Kidney (tissue), 22 donors: ENCODE results near the gene KIRREL2. TPM values are rescaled to one million over a fixed set of nuclear protein-coding genes. Genes with fewer than 3 reads are reported as not detected.

Source experiments
- DNase-seq, 5 donors: peaks; one replicate each; pipeline ENCODE4 v3.0.0-alpha.2; 2013 to 2020
- FAIRE-seq: peaks from 2 replicates; lab custom pipeline; 2012; peaks lifted over from hg19 to GRCh38; lab: Jason Lieb, UNC
- H3K27ac ChIP-seq, 2 donors: one replicate each; pipeline ENCODE4 v1.7.0; 2013; ENCODE audit warnings: low read depth in 2 of 2, low read length in 2 of 2, inconsistent platforms in 1 of 2
- H3K27me3 ChIP-seq: one replicate; pipeline ENCODE4 v1.7.1; 2013; ENCODE audit warnings: low read length, inconsistent platforms; ENCODE audit not compliant: control insufficient read depth, insufficient read depth
- H3K36me3 ChIP-seq, 3 donors: one replicate each; pipeline versions ENCODE4 v1.7.0 to v1.7.1; 2013; ENCODE audit warnings: low read length in 3 of 3, control low read depth in 1 of 3, inconsistent platforms in 1 of 3; ENCODE audit not compliant: insufficient read depth in 3 of 3, control insufficient read depth in 2 of 3
- H3K4me1 ChIP-seq, 3 donors: one replicate each; pipeline versions ENCODE4 v1.7.0 to v1.7.1; 2013; ENCODE audit warnings: low read length in 3 of 3, inconsistent platforms in 1 of 3, low read depth in 1 of 3; ENCODE audit not compliant: control insufficient read depth in 2 of 3, insufficient read depth in 2 of 3
- H3K4me3 ChIP-seq, 3 donors: one replicate each; pipeline versions ENCODE4 v1.7.0 to v1.8.1; 2013; ENCODE audit warnings: low read length in 3 of 3, control low read depth in 1 of 3, inconsistent platforms in 1 of 3
- H3K9ac ChIP-seq, 3 donors: one replicate each; pipeline versions ENCODE4 v1.7.0 to v1.7.1; 2013; ENCODE audit warnings: low read length in 3 of 3, control low read depth in 1 of 3, inconsistent platforms in 1 of 3
- H3K9me3 ChIP-seq, 3 donors: one replicate each; pipeline versions ENCODE4 v1.7.0 to v1.7.1; 2013; ENCODE audit warnings: low read length in 3 of 3, control low read depth in 1 of 3, inconsistent platforms in 1 of 3; ENCODE audit not compliant: control insufficient read depth in 2 of 3, insufficient read depth in 1 of 3
- intact Hi-C: fragments of 100-400 bp; cut with DNase I; formaldehyde crosslinking; loops from one replicate; pipeline ENCODE4 v1.11.1; 2022
- long read RNA-seq, 10 donors: library from polyadenylated mRNA in 1 of 10; unstranded in 1 of 10; transcript quantifications; one replicate each; pipeline ENCODE4 v2.0.0 and lab custom pipeline, GENCODE V29; 2021 to 2026
- polyA plus RNA-seq: library from polyadenylated mRNA; stranded (reverse); fragments of 350-450 nt; fragmentation: Illumina TruSeq; extraction: RNeasy Lipid Tissue Mini Kit (QIAGEN cat#74804); gene quantifications from one replicate; pipeline ENCODE4 v1.2.3, GENCODE V29; 2014; ENCODE audit warnings: low read depth, low replicate concordance; ENCODE audit not compliant: insufficient read depth
- total RNA-seq: library from RNA; stranded (reverse); fragmentation: NEBNext Ultra II Directional; extraction: Animal tissue kit (Norgen Biotek cat#: 25700); gene quantifications from one replicate; pipeline ENCODE4 v1.2.1, GENCODE V29; 2021
- TF ChIP-seq, protein P1 (sequence below): IDR thresholded peaks from 3 replicates; pipeline ENCODE4 v1.5.1; 2012; ENCODE audit warnings: mild to moderate bottlenecking, moderate library complexity, borderline replicate concordance; ENCODE audit not compliant: insufficient read depth; ENCODE audit errors: extremely low read depth
- donor health status: control.
- donor health status: control.
- donor health status: control.
- donor health status: control.
- donor health status: control.
- donor health status: DM: yes; HTN: yes; CAD: no.
- donor health status: Normal renal cell carcinoma (clear cell type).

KIRREL2 gene
- total RNA-seq (not detected), polyA plus RNA-seq (0.82 TPM)
- long read RNA-seq, donor 1: 0 reads
- long read RNA-seq, donor 2, partial matches to known transcripts: 0 of 1 reads
- long read RNA-seq, donor 2, other reads (novel, unspliced or antisense): 0 of 1 reads
- long read RNA-seq, donor 3, partial matches to known transcripts: 0 of 3 reads
- long read RNA-seq, donor 3, other reads (novel, unspliced or antisense): 0 of 3 reads
- long read RNA-seq, donor 4: 0 reads
- long read RNA-seq, donor 5: 0 reads
- long read RNA-seq, donor 6: 0 reads
- long read RNA-seq, donor 7: 0 reads
- long read RNA-seq, donor 8, partial matches to known transcripts: 0 of 1 reads
- long read RNA-seq, donor 8, other reads (novel, unspliced or antisense): 0 of 1 reads
- long read RNA-seq, donor 9, partial matches to known transcripts: 0 of 2 reads
- long read RNA-seq, donor 9, other reads (novel, unspliced or antisense): 0 of 2 reads
- long read RNA-seq, donor 10, partial matches to known transcripts: 0 of 2 reads
- long read RNA-seq, donor 10, other reads (novel, unspliced or antisense): 0 of 2 reads

DNA sequence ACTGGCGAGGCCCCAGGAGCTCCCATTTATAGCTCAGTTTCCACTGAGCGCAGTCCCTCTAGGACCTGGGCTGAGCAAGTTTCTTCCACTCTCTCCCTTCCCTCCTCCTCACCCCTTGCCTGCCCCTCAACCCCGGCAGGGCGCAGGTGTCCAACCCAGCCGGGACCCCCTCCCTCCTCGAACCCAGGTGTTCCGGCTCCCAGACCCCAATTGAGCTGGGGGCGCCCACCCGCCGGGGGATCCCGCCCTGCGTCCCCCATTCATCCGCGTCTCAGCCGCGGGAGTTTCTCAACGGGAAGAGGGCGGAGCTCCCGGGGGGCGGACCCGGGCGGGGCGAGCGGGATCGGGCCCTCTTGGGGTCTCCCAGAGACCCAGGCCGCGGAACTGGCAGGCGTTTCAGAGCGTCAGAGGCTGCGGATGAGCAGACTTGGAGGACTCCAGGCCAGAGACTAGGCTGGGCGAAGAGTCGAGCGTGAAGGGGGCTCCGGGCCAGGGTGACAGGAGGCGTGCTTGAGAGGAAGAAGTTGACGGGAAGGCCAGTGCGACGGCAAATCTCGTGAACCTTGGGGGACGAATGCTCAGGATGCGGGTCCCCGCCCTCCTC lies at the start of gene KIRREL2:
TSS of gene KIRREL2 (plus strand) at position 366 of the 604 bp plus-strand sequence. CDS start at position 575, 209 bp downstream.
- DNase-seq (peak in 4 of 5 donors; percentile 55 to 80 (median 64)), FAIRE-seq (no peak)
- Histone ChIP-seq H3K27me3 (no peaks in the 10 kb centered on the region), H3K27ac (no peak within 1 kb of the TSS), H3K9me3 (no peaks in the 10 kb centered on the region), H3K36me3 (no peaks in the 10 kb centered on the region), H3K4me1 (peaks cover 0 to 4% (median 0%) of the 10 kb centered on the region in 3 donors), H3K9ac (no peak within 1 kb of the TSS), H3K4me3 (peak within 1 kb of the TSS in 2 of 3 donors; percentile 29 to 41)
- intact Hi-C loops: no loop called here
- TF ChIP-seq, protein P1, sequence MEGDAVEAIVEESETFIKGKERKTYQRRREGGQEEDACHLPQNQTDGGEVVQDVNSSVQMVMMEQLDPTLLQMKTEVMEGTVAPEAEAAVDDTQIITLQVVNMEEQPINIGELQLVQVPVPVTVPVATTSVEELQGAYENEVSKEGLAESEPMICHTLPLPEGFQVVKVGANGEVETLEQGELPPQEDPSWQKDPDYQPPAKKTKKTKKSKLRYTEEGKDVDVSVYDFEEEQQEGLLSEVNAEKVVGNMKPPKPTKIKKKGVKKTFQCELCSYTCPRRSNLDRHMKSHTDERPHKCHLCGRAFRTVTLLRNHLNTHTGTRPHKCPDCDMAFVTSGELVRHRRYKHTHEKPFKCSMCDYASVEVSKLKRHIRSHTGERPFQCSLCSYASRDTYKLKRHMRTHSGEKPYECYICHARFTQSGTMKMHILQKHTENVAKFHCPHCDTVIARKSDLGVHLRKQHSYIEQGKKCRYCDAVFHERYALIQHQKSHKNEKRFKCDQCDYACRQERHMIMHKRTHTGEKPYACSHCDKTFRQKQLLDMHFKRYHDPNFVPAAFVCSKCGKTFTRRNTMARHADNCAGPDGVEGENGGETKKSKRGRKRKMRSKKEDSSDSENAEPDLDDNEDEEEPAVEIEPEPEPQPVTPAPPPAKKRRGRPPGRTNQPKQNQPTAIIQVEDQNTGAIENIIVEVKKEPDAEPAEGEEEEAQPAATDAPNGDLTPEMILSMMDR: no peak

DNA sequence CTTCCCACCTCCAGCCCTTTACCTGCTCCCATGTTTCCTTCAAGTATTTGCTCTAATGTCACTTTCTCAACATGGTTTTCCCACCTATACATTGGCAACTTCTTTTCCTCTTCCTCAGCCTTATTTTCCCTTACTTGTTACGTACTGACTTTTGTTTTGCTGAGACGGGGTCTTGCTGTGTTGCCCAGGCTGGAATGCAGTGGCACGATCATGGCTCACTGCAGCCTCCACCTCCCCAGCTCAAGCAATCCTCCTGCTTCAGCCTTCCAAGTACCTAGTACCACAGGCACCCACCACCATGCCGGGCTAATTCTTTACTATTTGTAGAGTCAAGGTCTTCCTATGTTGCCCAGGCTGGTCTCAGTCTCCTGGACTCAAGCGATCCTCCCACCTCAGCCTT lies 49.1 kb upstream of the KIRREL2 start:
- Histone ChIP-seq H3K4me1 (no peaks in the 10 kb centered on the region), H3K27ac (no peak overlapping the region), H3K9me3 (no peaks in the 10 kb centered on the region), H3K27me3 (no peaks in the 10 kb centered on the region), H3K36me3 (no peaks in the 10 kb centered on the region), H3K4me3 (peak overlapping the region in 1 of 3 donors; percentile 32), H3K9ac (no peak overlapping the region)
- TF ChIP-seq, protein P1: no peak
- DNase-seq (no peak), FAIRE-seq (no peak)
- intact Hi-C loops: no loop called here

DNA sequence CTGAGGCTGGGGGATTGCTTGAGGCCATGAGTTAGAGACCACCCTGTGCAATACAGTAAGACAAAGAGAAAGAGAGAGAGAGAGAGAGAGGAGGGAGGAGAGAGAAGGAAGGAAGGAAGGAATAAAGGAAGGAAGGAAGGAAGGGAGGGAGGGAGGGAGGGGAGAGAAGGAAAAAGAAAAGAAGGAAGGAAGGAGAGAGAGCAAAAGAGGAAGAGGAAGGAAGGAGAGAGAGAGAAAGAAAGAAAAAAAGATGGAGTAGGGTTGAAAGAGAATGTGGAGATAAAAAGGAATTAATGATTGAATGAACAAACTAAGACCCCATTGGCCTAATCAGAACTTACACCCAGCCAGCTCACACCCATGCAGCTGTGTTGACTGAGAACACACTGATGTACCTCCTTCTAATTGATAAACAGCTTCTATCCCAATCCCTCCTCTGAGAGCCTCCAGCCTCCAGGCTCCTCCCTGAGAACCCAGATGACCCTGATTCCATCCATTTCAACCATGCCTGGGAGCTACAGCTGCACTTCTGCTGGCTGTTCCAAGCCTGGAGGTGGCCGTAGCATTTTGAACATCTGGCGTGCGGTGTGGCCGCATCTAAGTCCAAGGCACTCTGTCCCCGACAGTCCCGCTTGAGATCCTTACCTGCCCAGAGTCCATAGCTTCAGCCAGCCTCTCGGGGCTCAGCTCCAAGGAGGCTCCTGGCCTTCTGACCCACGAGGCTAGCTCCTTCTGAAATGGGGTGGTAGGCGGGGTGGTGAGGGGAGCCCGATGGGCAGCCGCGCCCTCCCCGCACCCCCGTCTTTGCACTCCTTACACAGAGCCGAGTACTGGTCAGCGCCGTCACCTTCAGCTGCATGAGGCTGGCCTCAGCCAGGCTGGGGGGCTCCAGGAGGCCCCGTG lies 45.1 kb upstream of the KIRREL2 start:
- Histone ChIP-seq H3K4me1 (peaks cover 0 to 4% (median 0%) of the 10 kb centered on the region in 3 donors), H3K36me3 (no peaks in the 10 kb centered on the region), H3K9me3 (no peaks in the 10 kb centered on the region), H3K4me3 (peak overlapping the region in 2 of 3 donors; percentile 69 to 79), H3K27me3 (no peaks in the 10 kb centered on the region), H3K9ac (no peak overlapping the region), H3K27ac (peak overlapping the region; percentile 51 to 65)
- intact Hi-C loops: no loop called here
- TF ChIP-seq, protein P1: no peak
- DNase-seq: no peak
- no peak for FAIRE-seq
